ENCODE data around the gene FOXO3.
A peak's percentile ranks its signal among the peaks of the same experiment; 100 is the strongest.
"Not testable (repeated sequence)": the region's sequence is repeated elsewhere in the genome, so short reads cannot be mapped to it uniquely, and the experiment has no call there.

FOXO3 gene

DNA sequence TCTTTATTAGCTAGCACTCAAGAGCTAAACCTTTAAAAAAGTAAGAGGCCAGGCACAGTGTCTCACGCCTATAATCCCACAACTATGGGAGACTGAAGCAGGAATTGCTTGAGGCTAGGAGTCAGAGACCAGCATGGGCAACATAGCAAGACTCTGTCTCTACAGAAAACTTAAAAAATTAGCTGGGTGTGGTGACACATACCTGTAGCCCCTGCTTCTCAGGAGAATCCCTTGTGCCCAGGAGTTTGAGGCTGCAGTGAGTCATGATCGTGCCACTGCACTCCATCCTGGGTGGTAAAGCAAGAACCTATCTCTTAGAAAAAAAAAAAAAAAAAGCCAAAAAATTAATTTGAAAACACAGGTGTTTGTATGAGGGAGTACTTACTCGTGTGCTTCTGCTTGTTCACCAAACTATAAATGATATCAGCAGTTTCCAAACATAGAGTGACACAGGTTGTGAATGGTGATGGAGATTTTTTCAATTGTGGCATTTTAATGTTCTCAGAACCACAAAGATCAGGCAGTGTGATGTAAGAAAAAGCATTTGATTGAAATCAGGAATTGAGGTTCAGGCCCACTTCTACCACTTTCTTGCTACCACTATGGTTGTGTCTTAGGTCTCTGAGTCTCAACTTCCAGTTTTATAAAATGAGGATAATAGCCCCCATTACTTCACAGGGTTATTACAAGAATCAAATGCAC lies 104.9 kb downstream of the FOXO3 start:
- DNase-seq: no peak

DNA sequence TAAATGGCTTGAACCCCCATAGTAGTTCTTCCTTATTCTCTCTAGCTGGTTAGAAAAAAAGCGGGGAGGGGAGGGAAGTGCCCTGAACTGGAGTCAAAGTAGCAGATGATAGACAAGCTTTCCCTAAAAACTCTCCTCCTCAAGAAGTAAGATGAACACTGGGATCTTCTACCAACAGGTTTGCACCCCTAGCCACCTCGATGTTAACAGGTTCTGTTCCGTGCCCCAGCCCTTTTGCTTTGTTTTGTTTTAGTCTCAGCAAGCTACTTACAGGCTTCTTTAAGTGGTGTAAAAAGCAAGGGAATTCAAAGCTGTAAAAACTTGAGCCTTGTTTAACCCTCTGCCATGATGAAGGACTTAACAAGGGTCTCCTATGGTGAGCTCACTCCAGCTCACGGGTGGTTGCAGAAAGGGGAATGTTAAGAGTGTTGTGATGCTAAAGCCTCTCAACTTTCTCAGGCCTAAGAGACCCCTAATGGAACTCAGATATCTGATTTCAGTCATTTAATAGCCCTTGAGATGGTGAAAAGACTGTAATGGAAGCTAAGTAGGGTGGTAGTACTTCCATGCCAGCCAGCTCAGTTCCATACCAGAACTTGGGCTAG lies 106.0 kb downstream of the FOXO3 start:
- no peak for DNase-seq

DNA sequence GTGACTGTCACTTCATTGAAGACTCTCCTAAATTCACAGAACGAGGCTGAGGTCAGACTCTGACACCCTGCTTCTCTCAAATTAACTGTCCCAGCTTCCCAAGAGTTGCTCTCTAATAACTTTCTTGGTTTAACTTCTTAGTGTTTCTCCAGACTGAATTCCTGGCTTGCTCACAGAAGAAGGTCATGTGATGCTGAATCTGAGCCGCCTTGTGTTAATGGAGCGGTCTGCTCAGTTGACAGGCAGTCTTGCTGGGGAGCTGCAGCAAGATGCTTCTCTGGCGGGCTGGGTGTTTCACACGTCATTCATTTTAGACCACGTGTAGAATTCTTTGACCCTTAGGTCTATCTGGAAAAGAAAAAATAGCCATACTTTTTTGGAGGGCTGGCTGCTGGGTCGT lies 107.3 kb downstream of the FOXO3 start:
- no peak for DNase-seq

DNA sequence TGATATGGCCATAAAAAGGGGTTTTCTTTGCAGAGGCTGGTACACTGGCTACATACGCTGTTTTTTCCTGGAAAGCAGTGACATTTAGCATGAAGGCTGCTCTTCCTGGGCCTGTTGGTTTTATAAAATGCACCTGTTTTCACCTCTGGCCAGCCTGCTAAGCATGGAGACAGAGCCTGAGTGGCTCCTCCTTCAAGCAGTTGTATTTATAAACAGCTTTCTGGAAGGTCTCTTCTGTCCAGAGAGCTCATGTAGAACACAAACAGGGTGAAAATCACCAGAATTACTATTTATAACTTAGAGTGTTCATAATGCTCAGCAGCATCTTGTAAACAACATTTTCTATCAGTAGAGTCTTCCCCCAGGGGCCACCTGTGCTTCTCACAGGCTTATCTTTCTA lies 109.0 kb downstream of the FOXO3 start:
- DNase-seq: no peak

DNA sequence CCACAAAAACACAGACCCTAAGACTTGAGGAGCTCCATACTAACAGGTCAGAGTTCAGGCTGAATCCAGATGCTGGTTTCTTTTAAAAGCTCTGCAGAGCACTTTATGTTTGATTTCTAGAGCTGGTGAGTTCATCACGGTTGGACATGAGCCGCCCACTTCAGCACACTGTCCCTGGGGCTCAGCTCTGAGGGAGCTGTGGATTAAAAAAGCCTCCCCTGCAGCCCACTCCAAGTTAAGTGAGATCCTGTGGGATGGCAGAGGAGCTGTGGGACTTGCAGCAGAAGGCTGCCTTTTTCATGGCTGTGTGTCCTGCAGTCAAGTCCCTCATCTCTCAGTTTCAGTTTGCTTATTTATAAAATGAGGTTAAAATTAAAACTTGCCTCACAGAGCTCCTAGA lies 110.5 kb downstream of the FOXO3 start:
- DNase-seq: no peak

DNA sequence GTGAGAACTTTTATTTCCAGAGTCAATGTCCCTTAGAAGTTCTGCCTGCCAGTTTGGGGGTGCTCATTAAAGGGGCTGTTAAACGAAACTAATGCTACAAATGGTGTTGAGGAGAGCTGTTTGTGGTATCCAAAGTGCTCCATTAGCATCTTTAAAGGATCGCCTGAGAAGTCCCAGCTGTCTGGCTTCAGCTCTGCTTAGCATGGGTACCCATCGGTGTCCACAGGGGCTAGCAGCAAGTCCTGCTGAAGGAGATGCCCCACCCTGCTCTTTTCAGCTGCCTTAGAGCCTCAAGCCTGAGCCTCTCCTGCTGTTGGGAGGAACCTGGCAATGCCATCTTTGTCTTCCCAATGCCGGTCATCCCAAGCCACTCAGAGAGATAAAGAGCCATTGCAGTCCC lies 111.1 kb downstream of the FOXO3 start:
- DNase-seq: no peak

DNA sequence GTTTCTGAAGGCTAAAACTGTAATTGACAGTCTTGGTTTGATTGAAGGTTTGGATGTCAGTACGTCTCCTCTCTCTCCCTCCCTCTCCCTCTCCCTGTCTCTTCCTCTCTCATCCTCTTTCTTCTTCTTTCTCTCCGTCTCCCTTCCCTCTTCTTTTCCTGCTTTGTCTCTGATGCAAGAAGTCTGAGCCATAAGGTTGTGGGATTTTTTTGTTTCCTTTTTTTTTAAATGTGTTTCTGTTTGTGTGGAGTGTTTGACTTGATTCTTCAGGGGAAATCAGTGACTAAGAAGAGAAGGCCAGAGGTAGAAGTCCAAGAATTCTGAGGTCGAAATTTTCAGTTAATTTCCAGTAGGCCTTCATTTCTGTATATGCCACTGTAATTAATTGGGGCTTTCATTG lies 111.9 kb downstream of the FOXO3 start:
- no peak for DNase-seq

DNA sequence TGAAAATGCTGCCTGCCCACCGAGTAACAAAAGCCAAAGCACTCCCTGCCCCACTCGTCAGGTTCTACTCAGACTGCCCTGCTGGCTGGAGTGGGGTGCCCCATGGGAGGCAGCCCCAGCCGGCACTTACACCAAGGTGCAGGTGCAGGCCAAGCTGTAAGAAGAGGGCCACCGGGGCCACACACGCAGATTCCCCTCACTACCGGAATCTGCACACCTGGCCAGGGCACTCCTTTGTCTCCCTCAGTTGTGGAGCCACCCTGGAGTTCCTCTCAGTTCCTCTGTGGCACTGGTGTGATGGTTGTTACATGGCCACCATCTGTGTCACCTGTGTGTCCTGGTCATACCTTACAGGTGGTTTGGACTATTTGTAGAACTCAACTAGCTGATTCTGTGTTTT lies 112.4 kb downstream of the FOXO3 start:
- no peak for DNase-seq

DNA sequence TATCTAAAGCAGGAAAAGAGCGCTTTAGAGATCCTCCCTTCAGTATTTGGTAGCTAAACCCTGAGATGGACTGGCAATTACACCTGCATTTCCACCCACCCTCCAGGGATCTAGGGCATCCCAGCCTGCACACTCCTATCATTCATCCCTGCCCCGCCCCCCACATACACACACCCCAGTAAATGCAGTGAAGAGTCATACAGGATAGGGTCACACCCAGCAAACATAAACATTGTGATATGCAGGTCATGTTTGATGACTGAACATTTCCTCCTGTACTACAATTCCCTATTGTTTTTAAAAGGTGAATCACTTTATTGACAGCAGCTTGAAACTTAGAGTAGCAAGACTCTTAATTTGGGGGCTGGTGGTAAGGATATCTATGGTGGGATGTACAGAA lies 112.9 kb downstream of the FOXO3 start:
- DNase-seq: no peak

DNA sequence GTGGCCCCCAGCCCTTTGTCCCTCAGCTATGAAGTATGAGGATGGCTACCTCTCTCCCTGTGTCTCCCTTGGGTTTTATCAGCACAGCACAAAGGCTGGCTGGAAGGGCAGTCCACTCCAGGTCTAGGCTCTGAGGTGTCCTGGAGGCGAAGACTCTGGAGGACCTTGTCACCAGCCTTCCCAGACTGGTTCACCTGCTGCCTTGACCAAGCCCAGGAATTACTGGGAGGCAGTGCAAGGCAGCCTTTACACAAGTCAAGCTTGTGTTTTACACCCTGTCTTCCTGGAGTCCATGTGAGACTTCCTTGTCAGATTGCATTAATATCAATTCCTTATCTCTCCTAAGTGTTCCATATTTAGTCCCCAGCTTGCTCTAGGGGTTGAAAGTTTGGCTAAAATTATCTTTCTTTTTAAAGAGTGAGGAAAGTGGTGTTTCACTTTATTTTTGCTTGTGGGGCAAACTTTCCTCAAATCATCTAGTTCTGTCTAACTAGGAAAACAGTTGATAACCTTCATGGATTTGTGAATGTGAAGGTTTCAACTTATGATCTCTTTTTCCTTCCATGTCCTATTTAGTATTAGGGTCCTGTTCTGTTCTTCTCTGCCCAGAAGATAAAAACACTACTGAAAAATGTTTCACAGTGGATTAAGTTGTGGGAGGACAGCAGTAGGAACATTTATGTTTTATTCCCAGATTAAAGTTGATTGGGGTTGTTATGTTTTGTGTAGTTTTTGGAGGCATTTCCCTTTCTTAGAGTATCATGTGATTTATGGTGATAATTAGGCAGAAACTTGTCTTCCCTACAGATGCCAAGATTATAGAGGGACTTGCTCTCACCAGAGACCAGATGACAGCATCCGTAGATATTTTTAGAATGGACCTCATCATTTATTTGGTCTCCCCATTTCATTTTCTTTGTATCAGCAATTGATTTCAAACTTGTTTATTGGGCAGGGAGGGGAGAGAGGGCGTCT lies 114.8 kb downstream of the FOXO3 start:
- DNase-seq: no peak

DNA sequence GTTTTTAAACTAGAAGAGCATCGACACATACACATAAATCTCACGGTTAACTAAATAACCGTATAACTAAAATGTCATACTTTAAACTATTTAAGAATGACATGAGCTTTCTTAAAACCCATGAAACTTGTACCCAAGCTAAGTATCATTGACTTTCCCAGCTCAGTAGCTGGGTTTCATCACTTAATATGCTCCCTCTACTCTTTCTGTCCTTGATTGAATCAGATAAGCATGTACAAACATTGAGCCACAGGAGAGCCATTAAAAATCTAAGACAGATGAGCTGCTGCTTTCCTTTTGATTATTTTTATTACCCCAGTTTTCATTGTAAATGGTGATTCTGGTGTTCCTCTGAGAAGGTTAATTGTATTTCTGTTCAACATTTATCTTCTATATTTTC lies 115.8 kb downstream of the FOXO3 start:
- no peak for DNase-seq

DNA sequence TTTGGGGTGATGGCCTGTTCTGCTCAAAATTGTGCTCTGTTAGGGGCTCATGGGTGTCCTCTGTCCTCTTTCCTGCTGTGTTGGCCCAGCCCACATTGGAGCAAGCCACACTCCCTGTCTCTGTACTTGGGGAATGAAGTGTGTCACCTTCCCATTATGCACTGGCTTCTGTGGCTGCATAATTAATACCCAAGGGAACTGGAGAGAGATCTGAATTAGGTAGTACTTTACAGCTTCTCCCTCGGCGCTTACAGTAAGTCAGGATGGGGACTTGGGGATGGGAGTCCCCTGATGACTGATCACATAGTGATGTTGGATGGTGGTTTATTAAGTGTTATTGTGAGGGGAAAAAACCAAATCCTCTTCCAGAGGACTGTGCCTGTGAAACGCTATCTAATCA lies 116.6 kb downstream of the FOXO3 start:
- peak; percentile 35 for DNase-seq

DNA sequence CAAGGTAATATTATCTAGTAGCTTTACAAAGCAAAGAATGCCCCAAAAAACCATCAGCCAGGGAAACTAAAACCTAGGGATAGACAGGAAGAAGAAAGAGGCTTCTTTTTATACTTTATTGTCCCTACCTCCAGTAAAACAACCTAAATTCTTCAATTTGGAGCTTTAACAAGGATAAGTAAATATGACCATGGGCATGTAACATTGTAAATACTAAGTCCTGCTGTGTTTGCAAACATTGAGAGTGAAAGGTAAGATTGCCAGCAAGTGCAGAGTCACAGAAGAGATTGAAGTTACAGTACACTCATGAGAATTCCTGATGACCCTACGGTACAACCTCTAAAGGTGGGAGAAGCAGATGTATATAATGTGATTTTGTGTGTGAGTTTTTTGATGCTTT lies 117.2 kb downstream of the FOXO3 start:
- DNase-seq: no peak

DNA sequence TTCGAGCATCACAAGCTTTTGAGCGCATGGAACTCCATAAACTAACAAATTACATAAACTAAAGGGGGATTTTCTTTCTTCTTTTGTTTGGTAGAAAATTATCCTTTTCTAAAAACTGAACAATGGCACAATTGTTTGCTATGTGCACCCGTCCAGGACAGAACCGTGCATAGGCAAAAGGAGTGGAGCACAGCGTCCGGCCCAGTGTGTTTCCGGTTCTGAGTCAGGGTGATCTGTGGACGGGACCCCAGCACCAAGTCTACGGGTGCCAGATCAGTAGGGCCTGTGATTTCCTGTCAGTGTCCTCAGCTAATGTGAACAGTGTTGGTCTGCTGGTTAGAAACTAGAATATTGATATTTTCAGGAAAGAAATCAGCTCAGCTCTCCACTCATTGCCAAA lies 119.6 kb downstream of the FOXO3 start:
- DNase-seq: not testable (repeated sequence)

DNA sequence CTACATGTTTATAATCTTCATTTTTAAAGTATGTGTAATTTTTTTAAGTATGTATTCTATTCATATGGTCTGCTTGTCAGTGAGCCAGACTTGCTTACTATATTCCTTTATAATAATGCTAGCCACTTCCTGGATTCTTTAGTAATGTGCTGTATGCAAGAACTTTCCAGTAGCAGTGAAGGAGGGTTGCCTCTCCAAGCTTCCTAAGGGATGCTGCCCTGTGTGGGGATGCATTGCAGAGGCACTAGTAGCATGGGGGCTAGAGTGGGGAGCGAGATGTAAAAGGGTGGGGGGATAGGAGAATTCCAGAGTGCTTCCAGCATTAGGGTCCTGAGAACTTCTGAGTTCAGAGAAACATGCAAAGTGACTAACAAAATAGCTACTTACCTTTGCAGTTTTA lies 121.0 kb downstream of the FOXO3 start:
- not testable (repeated sequence) for DNase-seq

DNA sequence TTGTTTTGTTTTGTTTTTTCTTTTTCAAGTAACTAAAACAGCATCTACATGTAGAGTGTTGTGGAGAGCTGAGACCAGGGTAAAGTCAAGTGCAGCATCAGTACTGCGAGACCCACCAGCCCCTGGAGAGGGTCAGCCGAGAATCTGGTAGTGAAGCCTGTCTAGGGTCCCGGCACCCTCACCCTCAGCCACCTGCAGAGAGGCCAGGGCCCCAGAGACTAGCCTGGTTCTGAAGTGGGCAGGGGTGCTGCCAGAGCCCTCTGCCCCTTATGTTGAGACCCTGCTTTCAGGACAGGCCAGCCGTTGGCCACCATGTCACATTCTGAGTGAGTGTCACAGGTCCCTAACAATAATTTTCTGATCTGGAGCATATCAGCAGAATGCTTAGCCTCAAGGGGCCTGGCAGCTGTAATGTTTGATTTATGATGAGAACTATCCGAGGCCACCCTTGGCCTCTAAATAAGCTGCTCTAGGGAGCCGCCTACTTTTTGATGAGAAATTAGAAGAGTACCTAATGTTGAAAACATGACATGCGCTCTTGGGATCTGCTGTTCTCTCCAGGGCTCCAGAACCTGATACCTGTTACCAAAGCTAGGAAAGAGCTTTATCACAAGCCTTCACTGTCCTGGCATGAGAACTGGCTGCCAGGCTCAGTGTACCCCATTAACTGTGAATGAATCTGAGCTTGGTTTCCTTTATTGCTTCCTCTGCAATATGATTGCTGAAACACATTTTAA lies 121.8 kb downstream of the FOXO3 start:
- not testable (repeated sequence) for DNase-seq

DNA sequence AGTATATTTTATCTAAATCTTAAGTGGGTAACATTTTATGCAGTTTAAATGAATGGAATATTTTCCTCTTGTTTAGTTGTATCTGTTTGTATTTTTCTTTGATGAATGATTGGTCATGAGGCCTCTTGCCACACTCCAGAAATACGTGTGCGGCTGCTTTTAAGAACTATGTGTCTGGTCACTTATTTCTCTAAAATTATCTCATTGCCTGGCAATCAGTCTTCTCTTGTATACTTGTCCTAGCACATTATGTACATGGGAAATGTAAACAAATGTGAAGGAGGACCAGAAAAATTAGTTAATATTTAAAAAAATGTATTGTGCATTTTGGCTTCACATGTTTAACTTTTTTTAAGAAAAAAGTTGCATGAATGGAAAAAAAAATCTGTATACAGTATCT lies 123.3 kb downstream of the FOXO3 start:
- DNase-seq: not testable (repeated sequence)

DNA sequence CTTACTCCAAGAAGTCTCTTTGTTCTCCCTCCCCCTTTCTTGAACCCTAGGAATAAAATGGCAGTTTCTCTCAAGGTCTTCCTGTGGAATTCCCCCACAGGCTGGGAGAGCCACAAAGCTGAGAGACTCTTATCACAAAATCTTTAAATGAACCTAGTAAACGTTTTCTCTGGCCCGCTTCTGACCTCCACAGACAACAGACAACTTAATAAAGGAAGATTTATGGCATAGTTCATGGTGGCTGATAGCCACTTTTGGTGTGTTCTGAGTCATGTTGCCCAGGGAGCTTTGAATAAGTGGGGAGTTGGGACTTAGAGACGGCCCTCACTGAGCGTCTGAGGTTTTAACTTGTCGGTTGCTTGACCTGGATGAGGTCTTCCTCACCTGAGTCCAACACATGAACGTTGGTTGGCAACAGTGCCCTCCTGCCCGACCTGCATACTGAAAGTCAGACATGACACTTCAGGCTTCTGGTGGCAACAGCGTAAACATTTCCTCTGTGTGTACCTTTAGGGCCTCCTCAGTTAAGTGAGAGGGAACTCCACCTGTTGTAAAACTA lies 124.1 kb downstream of the FOXO3 start:
- no peak for DNase-seq

DNA sequence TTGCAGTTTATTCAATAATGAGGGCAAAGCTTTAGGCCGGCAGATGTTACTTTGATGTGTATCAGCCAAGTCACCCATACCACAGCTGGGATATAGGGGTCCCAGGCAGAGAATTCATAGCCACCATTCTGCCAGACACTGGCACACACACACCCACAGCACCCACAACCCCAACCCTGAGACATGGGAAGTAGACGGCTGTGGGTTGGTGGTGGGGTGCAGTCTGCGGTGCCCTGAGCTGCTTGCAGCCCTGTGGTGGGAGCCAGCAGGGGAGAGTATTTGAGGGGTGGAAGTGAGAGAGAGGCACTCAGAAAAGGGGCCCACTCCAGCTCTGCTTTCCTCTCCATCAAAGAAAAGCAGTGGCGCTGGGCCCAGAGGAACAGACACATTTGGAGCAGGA lies 125.3 kb downstream of the FOXO3 start:
- no peak for DNase-seq

DNA sequence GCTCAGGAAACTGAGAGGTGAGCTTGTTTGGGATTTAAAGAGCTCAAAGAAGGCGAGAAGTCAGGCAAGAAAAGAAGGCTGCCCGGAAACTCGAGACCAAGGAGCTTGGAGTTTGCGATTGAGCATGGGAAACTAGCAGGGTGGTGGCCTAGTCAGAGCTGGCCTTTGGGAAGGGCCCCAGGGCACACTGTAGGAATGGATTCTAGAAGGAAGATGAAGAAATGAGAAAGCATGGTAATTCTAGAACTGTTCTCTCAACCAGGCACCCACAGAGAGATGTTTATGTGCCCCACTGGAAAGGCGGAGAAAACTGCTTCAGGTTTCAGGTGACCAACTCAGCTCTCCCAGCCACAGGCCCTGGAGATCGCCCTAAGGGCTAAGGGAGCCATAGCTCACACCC lies 126.2 kb downstream of the FOXO3 start:
- DNase-seq: no peak

DNA sequence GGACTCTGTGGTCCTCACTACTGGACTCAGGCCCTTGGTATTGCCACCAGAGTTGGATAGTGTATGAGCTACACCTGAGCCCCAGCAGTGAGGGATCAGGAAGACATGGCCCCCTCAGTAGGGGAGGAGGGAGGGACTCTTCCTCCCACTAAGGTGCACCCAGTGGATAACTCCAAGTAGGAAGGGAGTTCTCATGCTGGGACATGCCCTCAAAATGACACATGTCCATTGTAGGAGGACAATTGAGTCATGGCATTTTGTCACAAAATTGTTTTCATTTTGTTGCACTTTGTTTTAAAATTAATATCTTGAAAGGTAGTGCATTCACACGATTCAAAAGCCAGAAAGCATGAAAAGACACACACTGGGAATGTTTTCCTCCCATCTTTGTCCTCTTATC lies 127.2 kb downstream of the FOXO3 start:
- DNase-seq: no peak

DNA sequence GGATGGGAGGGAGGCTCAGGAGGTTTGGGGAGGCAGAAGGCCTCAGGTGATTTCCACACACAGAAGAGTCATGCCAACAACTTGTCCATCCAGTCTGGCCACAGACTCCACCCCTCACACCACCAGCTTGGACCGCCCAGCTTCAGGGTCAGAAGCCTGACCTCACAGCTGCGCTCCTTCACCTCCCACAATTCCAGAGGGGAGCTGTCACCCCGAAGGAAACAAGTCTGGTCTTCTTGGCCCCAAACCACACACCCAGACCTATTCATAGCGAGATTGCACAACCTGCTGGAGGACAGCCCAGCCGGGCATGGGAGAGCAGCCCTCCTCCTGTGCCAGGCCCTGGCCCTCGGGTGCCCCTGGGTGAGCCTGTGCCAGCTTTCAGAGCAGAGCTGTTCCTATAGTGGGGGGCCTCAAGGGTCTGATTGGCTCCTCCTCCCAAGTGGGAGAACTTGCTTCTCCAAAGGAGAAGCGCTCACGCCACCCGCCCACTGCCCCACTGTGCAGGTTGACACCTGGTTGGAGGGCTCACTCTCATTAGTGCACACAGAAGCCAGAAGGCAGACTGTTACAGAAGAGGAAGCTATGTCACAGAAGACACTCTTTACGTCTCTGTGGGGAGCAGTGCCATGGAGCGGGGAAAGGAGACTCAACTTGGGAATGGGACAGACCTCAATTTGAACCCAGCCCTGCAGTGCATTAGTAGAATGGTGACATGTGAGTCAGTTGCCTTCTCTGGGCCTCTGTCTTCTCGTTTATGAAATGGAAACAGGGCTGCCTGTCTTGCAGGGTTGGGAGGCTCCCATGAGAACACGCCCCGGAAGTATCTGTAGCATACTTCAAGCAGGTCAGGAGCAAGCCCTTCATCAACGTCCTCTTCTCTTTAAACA lies 128.8 kb downstream of the FOXO3 start:
- no peak for DNase-seq

Measured in NCI-H345 (cell line).